SK-N-SH (cell line): ENCODE results near the gene BMP2.

Experiments used
- CTCF ChIP-seq: fragments of 200-600 bp; sonication (generic); IDR thresholded peaks from 2 replicates; pipeline ENCODE4 v1.6.1; 2017; ENCODE audit warnings: antibody characterized with exemption, mild to moderate bottlenecking, moderate library complexity
- EP300 ChIP-seq, 2 experiments: IDR thresholded peaks; 2 replicates each; pipeline versions ENCODE4 v1.4.0 to v1.6.1; 2012; ENCODE audit warnings: borderline replicate concordance in 1 of 2, low read depth in 1 of 2, low read length in 1 of 2
- EZH2phosphoT487 ChIP-seq: fragments of 200-600 bp; sonication (generic); IDR thresholded peaks from 2 replicates; pipeline ENCODE4 v1.6.1; 2017; ENCODE audit warnings: low read depth, mixed run types, mild to moderate bottlenecking, antibody characterized with exemption, moderate library complexity, borderline replicate concordance
- FOXM1 ChIP-seq: IDR thresholded peaks from 2 replicates; pipeline ENCODE4 v1.4.0; 2012; ENCODE audit warnings: low read depth, mild to moderate bottlenecking
- MAX ChIP-seq: IDR thresholded peaks from 2 replicates; pipeline ENCODE4 v1.4.0; 2012; ENCODE audit warnings: low read depth
- MXI1 ChIP-seq: IDR thresholded peaks from 2 replicates; pipeline ENCODE4 v1.6.1; 2012; ENCODE audit warnings: mild to moderate bottlenecking, low read depth, low read length, improper control_type of control experiment
- NFIC ChIP-seq: IDR thresholded peaks from 2 replicates; pipeline ENCODE4 v1.4.0; 2012; ENCODE audit warnings: borderline replicate concordance
- POLR2AphosphoS5 ChIP-seq: IDR thresholded peaks from 2 replicates; pipeline ENCODE4 v1.6.1; 2012; ENCODE audit warnings: low read depth, low read length
- RAD21 ChIP-seq: IDR thresholded peaks from 2 replicates; pipeline ENCODE4 v1.6.1; 2012; ENCODE audit warnings: mild to moderate bottlenecking, low read length
- RCOR1 ChIP-seq: fragments of 150-350 bp; IDR thresholded peaks from 2 replicates; pipeline ENCODE4 v1.6.1; 2017; ENCODE audit warnings: antibody characterized with exemption, low read length
- RFX5 ChIP-seq: IDR thresholded peaks from 2 replicates; pipeline ENCODE4 v1.6.1; 2012; ENCODE audit warnings: mild to moderate bottlenecking, improper control_type of control experiment, low read length
- TF ChIP-seq, protein P1 (sequence below): fragments of 150-350 bp; IDR thresholded peaks from 2 replicates; pipeline ENCODE4 v1.6.1; 2017; ENCODE audit warnings: antibody characterized with exemption, low read length, low read depth, borderline replicate concordance
- TF ChIP-seq, protein P2 (sequence below): IDR thresholded peaks from 2 replicates; pipeline ENCODE4 v1.4.0; 2012; ENCODE audit warnings: low read depth, borderline replicate concordance

GRCh38 chr20:6746901-6747609, 20.4 kb upstream of the BMP2 start:
- TF ChIP-seq MAX (no peak), FOXM1 (no peak), RCOR1 (no peak), POLR2AphosphoS5 (no peak), EZH2phosphoT487 (no peak), EP300 (IDR thresholded peaks at IDR 0.05; ENCODE audit: borderline replicate concordance in 1 of 2, low read depth in 1 of 2, low read length in 1 of 2) (no peak), RFX5 (no peak), MXI1 (no peak), CTCF (no peak), NFIC (no peak), RAD21 (no peak)
- TF ChIP-seq, protein P1, sequence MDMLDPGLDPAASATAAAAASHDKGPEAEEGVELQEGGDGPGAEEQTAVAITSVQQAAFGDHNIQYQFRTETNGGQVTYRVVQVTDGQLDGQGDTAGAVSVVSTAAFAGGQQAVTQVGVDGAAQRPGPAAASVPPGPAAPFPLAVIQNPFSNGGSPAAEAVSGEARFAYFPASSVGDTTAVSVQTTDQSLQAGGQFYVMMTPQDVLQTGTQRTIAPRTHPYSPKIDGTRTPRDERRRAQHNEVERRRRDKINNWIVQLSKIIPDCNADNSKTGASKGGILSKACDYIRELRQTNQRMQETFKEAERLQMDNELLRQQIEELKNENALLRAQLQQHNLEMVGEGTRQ, result no peak
- TF ChIP-seq, protein P2, sequence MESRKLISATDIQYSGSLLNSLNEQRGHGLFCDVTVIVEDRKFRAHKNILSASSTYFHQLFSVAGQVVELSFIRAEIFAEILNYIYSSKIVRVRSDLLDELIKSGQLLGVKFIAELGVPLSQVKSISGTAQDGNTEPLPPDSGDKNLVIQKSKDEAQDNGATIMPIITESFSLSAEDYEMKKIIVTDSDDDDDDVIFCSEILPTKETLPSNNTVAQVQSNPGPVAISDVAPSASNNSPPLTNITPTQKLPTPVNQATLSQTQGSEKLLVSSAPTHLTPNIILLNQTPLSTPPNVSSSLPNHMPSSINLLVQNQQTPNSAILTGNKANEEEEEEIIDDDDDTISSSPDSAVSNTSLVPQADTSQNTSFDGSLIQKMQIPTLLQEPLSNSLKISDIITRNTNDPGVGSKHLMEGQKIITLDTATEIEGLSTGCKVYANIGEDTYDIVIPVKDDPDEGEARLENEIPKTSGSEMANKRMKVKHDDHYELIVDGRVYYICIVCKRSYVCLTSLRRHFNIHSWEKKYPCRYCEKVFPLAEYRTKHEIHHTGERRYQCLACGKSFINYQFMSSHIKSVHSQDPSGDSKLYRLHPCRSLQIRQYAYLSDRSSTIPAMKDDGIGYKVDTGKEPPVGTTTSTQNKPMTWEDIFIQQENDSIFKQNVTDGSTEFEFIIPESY, result no peak
